Hepatocyte (in vitro differentiated cells): Measurements from ENCODE around the gene XRCC1. TPM values are rescaled to one million over a fixed set of nuclear protein-coding genes. Genes with fewer than 3 reads are reported as not detected.

Source experiments
- DNase-seq: peaks from one replicate; pipeline ENCODE4 v3.0.0-alpha.2; 2016; ENCODE audit warnings: low spot score
- H2AFZ ChIP-seq: fragments of 200-600 bp; sonication (generic); 2 replicates; pipeline ENCODE4 v1.6.0; 2016; ENCODE audit warnings: antibody characterized with exemption, mild to moderate bottlenecking
- H3K27ac ChIP-seq: fragments of 200-600 bp; sonication (generic); 2 replicates; pipeline ENCODE4 v1.5.1; 2016; ENCODE audit warnings: mild to moderate bottlenecking
- H3K27me3 ChIP-seq: fragments of 200-600 bp; sonication (generic); 2 replicates; pipeline ENCODE4 v1.6.1; 2016
- H3K36me3 ChIP-seq: fragments of 200-600 bp; sonication (generic); replicated peaks from 2 replicates; pipeline ENCODE4 v1.5.1; 2016; ENCODE audit warnings: low read depth; ENCODE audit not compliant: insufficient read depth
- H3K4me1 ChIP-seq: fragments of 200-600 bp; sonication (generic); 2 replicates; pipeline ENCODE4 v1.5.1; 2016; ENCODE audit warnings: mild to moderate bottlenecking, moderate library complexity; ENCODE audit not compliant: insufficient read depth
- H3K4me2 ChIP-seq: fragments of 200-600 bp; sonication (generic); 2 replicates; pipeline ENCODE4 v1.6.0; 2016
- H3K4me3 ChIP-seq: fragments of 200-600 bp; sonication (generic); 2 replicates; pipeline ENCODE4 v1.5.1; 2016; ENCODE audit warnings: mild to moderate bottlenecking
- H3K79me2 ChIP-seq: fragments of 200-600 bp; sonication (generic); 2 replicates; pipeline ENCODE4 v1.6.0; 2017; ENCODE audit warnings: mild to moderate bottlenecking
- H3K9me2 ChIP-seq: fragments of 200-600 bp; sonication (generic); replicated peaks from 2 replicates; pipeline ENCODE4 v1.6.0; 2017; ENCODE audit warnings: mild to moderate bottlenecking; ENCODE audit not compliant: insufficient read depth
- H3K9me3 ChIP-seq: fragments of 200-600 bp; sonication (generic); 2 replicates; pipeline ENCODE4 v1.5.1; 2016; ENCODE audit warnings: low read depth, mild to moderate bottlenecking
- H4K20me1 ChIP-seq: fragments of 200-600 bp; sonication (generic); 2 replicates; pipeline ENCODE4 v1.6.0; 2016; ENCODE audit warnings: mild to moderate bottlenecking; ENCODE audit not compliant: insufficient read depth, poor library complexity, severe bottlenecking
- EZH2 ChIP-seq: fragments of 200-600 bp; sonication (generic); IDR thresholded peaks from 2 replicates; pipeline ENCODE4 v1.6.1; 2016; ENCODE audit warnings: antibody characterized with exemption, mild to moderate bottlenecking, borderline replicate concordance
- EZH2phosphoT487 ChIP-seq: fragments of 200-600 bp; sonication (generic); IDR thresholded peaks from one replicate; pipeline ENCODE4 v1.6.1; 2018; ENCODE audit warnings: antibody characterized with exemption, mild to moderate bottlenecking, low read depth, moderate library complexity; ENCODE audit not compliant: unreplicated experiment, severe bottlenecking
- WGBS: methylation state at CpG from one replicate; pipeline ENCODE4 v1.1.6; 2016; ENCODE audit warnings: low lambda C conversion rate; ENCODE audit errors: missing lambda C conversion rate; 5-methylcytosine and 5-hydroxymethylcytosine counted together
- polyA plus RNA-seq: library from polyadenylated mRNA; unstranded; fragments of >200 nt; fragmentation: Nextera tagmentation; extraction: Ambion mirVana; gene quantifications from 2 replicates; pipeline ENCODE4 v1.2.1, GENCODE V29; 2016
- total RNA-seq: library from RNA; depleted of rRNA; stranded (reverse); fragments of >200 nt; gene quantifications from 2 replicates; pipeline ENCODE4 v1.2.3, GENCODE V29; 2014
- TF ChIP-seq, protein P1 (sequence below): fragments of 200-600 bp; sonication (generic); IDR thresholded peaks from 2 replicates; pipeline ENCODE4 v1.5.1; 2016; ENCODE audit warnings: antibody characterized with exemption, mild to moderate bottlenecking; ENCODE audit not compliant: poor library complexity

Gene XRCC1
- total and polyA plus RNA-seq, 2 experiments from 2014 or later: 27.8 to 34.3 TPM

DNA sequence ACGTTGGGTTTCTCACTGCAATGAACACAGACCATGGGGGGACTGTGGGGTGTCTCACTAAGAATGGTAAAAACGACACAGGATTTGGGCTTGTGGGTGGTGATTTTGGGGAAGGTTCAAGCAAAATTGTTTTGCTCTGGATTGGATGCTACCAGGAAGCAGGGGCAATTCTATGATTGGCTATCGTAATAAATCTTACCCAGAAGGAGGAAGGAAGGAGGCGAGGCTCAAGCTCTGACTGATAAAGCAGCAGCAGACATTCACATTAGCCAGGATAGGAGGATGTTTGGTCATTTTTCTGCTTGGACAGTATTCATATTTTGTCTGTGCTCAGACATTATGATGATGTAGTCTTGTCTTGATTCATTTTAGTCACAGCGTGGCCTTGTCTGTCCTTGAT, 22.5 kb upstream of the XRCC1 start:
- no peak overlapping the region for H2AFZ ChIP-seq
- H3K27me3 ChIP-seq: no peaks in the 10 kb centered on the region
- H3K4me3 ChIP-seq: no peak overlapping the region
- H3K36me3 ChIP-seq: no peaks in the 10 kb centered on the region
- no peak for DNase-seq
- peaks cover 15% of the 10 kb centered on the region for H3K4me1 ChIP-seq
- TF ChIP-seq EZH2phosphoT487 (no peak), EZH2 (no peak)
- TF ChIP-seq, protein P1, sequence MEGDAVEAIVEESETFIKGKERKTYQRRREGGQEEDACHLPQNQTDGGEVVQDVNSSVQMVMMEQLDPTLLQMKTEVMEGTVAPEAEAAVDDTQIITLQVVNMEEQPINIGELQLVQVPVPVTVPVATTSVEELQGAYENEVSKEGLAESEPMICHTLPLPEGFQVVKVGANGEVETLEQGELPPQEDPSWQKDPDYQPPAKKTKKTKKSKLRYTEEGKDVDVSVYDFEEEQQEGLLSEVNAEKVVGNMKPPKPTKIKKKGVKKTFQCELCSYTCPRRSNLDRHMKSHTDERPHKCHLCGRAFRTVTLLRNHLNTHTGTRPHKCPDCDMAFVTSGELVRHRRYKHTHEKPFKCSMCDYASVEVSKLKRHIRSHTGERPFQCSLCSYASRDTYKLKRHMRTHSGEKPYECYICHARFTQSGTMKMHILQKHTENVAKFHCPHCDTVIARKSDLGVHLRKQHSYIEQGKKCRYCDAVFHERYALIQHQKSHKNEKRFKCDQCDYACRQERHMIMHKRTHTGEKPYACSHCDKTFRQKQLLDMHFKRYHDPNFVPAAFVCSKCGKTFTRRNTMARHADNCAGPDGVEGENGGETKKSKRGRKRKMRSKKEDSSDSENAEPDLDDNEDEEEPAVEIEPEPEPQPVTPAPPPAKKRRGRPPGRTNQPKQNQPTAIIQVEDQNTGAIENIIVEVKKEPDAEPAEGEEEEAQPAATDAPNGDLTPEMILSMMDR: no peak
- no peaks in the 10 kb centered on the region for H3K9me3 ChIP-seq
- peak overlapping the region; percentile 95 for H3K4me2 ChIP-seq
- peaks cover 6% of the 10 kb centered on the region for H4K20me1 ChIP-seq
- H3K9me2 ChIP-seq: no peaks in the 10 kb centered on the region
- WGBS: 80% methylated on average over 5 of the region's 5 CpGs
- H3K79me2 ChIP-seq: peaks cover 50% of the 10 kb centered on the region
- H3K27ac ChIP-seq: peak overlapping the region; percentile 97

DNA sequence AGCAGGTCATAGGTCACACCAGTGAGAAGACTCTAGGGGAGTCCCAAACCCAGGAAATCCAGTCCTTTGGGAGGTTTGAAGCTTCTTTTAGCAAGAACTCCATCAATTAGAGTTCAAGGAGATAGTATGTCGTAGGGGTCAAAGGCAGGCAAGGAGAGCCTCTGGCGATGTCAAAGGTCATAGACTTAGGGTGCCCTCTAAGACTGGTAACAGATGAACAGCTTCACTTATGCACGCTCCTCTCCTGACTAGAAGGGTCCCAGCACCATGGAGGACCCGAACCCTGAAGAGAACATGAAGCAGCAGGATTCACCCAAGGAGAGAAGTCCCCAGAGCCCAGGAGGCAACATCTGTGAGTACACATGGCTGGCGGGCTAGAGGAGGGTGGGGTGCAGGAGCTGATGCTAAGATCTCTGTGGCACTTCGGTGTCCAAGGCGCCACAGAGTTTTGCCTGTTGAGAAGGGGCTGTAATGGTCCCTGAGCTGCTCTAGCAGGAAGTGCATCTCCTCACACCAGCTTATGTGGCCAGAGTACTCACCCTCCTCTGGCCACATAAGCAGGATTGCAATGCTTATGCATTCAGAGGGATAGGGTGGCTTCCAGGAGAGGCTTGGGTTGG, 21.6 kb upstream of the XRCC1 start:
- WGBS: 45% methylated on average over 7 of the region's 7 CpGs
- peaks cover 15% of the 10 kb centered on the region for H3K4me1 ChIP-seq
- peak overlapping the region; percentile 95 for H3K4me2 ChIP-seq
- no peaks in the 10 kb centered on the region for H3K9me3 ChIP-seq
- H2AFZ ChIP-seq: peak overlapping the region; percentile 38
- peaks cover 57% of the 10 kb centered on the region for H3K79me2 ChIP-seq
- peak overlapping the region; percentile 50 for H3K4me3 ChIP-seq
- no peaks in the 10 kb centered on the region for H3K9me2 ChIP-seq
- TF ChIP-seq EZH2phosphoT487 (no peak), EZH2 (no peak)
- TF ChIP-seq, protein P1: no peak
- no peak for DNase-seq
- H4K20me1 ChIP-seq: peaks cover 6% of the 10 kb centered on the region
- no peaks in the 10 kb centered on the region for H3K27me3 ChIP-seq
- H3K27ac ChIP-seq: peak overlapping the region; percentile 97
- H3K36me3 ChIP-seq: no peaks in the 10 kb centered on the region

DNA sequence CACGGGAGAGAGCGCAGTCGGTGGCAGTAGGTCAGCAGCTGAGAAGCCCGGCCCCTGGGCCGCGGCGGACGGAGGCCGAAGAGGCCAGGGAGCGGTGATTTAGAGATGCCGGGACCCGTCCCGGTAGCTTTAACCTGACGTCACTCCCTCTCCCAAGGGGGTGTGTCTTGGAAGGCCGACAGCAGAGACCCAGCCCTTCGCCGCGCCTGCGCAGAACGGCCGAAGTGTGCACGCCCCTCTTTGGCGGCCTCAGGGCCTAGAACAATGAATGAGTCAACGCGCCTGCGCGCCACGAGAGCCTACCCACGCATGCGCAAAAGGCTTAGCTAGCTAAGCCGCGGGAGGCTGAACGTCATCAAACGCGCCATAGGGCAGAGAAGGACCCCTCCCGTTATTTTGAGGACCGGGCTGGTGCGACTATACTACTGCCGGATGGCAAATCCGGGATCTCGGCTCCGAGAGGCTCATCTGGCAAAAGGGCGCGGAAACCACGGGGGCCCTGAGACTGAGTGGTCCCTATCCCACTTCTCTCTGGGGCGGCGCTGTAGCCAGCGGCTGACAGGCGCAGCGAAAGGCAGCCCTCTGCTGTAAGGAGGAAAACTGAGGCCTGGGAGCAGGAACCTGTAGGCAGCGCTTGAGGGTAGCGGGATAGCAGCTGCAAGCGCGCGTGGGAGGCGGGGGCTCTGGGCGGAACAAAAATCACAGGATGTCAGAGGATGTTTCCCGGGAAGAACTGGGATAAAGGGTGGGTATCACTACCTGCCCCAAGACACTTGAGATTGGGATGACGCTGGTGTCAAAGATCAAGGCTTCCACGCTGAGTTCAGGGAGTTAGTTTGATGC, 20.9 kb upstream of the XRCC1 start, which contains the start of the genes IRGQ and ZNF576:
Gene IRGQ (minus strand): TSS at position 136 of the 843 bp plus-strand sequence. CDS start 796 bp downstream, outside the sequence.
Gene ZNF576 (plus strand): TSS at position 597 of the 843 bp plus-strand sequence. CDS start 514 bp downstream, outside the sequence.
- Histone ChIP-seq H3K36me3 (no peaks in the 10 kb centered on the region), H2AFZ (peak within 1 kb of the TSS; percentile 38), H3K4me1 (peaks cover 15% of the 10 kb centered on the region), H3K79me2 (peaks cover 57% of the 10 kb centered on the region), H3K9me3 (no peaks in the 10 kb centered on the region), H3K27ac (peak within 1 kb of the TSS; percentile 97), H3K27me3 (no peaks in the 10 kb centered on the region), H3K4me3 (peak within 1 kb of the TSS; percentile 50), H4K20me1 (peaks cover 6% of the 10 kb centered on the region), H3K9me2 (no peaks in the 10 kb centered on the region), H3K4me2 (peak within 1 kb of the TSS; percentile 100)
- peak; percentile 100 for DNase-seq
- under 1% methylated on average over 60 of the region's 60 CpGs for WGBS
- TF ChIP-seq, protein P1: peak; percentile 13
- TF ChIP-seq EZH2: no peak
